Right cardiac atrium (tissue), 5 donors: Measurements from ENCODE around the gene KLK12. TPM values are rescaled to one million over a fixed set of nuclear protein-coding genes. Genes with fewer than 3 reads are reported as not detected.
"Not testable (repeated sequence)": the region's sequence is repeated elsewhere in the genome, so short reads cannot be mapped to it uniquely, and the experiment has no call there.

Experiments used
- ATAC-seq, 2 donors: fragments of 200-7000 bp; cut with Tn5 transposase; one replicate each; pipeline versions ENCODE4 v1.8.0 to v1.9.1; 2020; ENCODE audit warnings: moderate library complexity in 2 of 2, mild to moderate bottlenecking in 1 of 2
- DNase-seq, 3 donors: peaks; one replicate each; pipeline ENCODE4 v3.0.0-alpha.2; 2020
- H3K27ac ChIP-seq: one replicate; pipeline ENCODE4 v1.5.1; 2013; ENCODE audit warnings: mild to moderate bottlenecking, low read length, control low read depth, moderate library complexity
- H3K27me3 ChIP-seq: one replicate; pipeline ENCODE4 v1.6.1; 2013; ENCODE audit not compliant: control insufficient read depth, insufficient read depth
- H3K4me1 ChIP-seq: one replicate; pipeline ENCODE4 v1.6.1; 2013; ENCODE audit warnings: low read length; ENCODE audit not compliant: control insufficient read depth, insufficient read depth
- H3K4me3 ChIP-seq: one replicate; pipeline ENCODE4 v1.5.1; 2013; ENCODE audit warnings: low read length, control low read depth
- H3K9me3 ChIP-seq: one replicate; pipeline ENCODE4 v1.6.1; 2013; ENCODE audit warnings: low read length; ENCODE audit not compliant: control insufficient read depth
- WGBS: extraction: QIAGEN DNeasy Blood & Tissue Kit; methylation state at CpG from one replicate; pipeline ENCODE4 v1.1.7; 2013; 5-methylcytosine and 5-hydroxymethylcytosine counted together
- intact Hi-C, 4 donors: fragments of 100-400 bp; cut with DNase I; formaldehyde crosslinking; loops; one replicate each; pipeline versions ENCODE4 v1.11.0 to v1.14.0; 2022 to 2023
- polyA plus RNA-seq: library from polyadenylated mRNA; stranded (reverse); fragments of 200-250 nt; gene quantifications from one replicate; pipeline ENCODE4 v1.2.3, GENCODE V29; 2013
- total RNA-seq, 4 donors: library from RNA; stranded (reverse); fragmentation: NEBNext Ultra II Directional; extraction: Animal tissue kit (Norgen Biotek cat#: 25700); gene quantifications; one replicate each; pipeline ENCODE4 v1.2.1, GENCODE V29; 2021
- donor health status: healthy with polysubstance abuse.
- donor health status: DM: no; HTN: yes; CAD: no.
- donor health status: DM: no; HTN: no; CAD: no.
- donor health status: DM: no; HTN: yes; CAD: no; lungs with severe emphysema.
- donor health status: DM: yes; HTN: yes; CAD: no.

KLK12 gene
- total and polyA plus RNA-seq, 5 donors, result not detected

DNA sequence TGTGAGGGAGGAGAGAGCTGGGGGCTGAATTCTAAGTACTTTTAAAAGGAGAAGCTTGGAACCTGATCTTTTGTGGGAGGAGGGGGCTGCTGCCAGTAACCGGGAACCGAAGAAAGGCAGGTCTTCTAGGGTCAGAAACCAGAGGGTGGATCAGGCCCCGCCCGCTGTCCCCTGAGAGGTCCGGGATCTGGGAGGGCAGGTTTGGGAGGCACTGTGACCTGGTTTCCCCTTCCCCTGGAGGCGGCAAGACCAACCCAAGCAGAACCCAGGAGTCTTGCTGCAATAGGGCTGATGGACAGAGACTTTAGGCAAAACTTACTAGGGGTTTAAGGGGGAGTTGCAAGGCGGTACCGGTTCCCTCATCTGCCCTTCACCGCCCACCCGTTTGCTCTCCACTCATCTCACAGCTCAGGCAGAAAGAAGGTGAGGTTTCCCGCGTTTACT is 32.7 kb downstream of the KLK12 start:
- intact Hi-C loops, result no loop called here
- 56% methylated on average over 12 of the region's 12 CpGs for WGBS

GRCh38 chr19:51001515-51001914 is 33.3 kb downstream of the KLK12 start, which contains the start of gene KLK8:
TSS of gene KLK8 (minus strand) at chr19:51001604. CDS start at chr19:51001167, 437 bp downstream.
- no peak within 1 kb of the TSS for H3K27ac ChIP-seq
- ATAC-seq (no peak), DNase-seq (no peak)
- H3K9me3 ChIP-seq, result no peaks in the 10 kb centered on the region
- no peaks in the 10 kb centered on the region for H3K4me1 ChIP-seq
- 20% methylated on average over 7 of the region's 7 CpGs for WGBS
- intact Hi-C loops, result no loop called here
- H3K27me3 ChIP-seq, result no peaks in the 10 kb centered on the region
- no peak within 1 kb of the TSS for H3K4me3 ChIP-seq

More for the DNA sequence above, 32.7 kb downstream of the KLK12 start:
- ATAC-seq (no peak), DNase-seq (no peak)
- no peaks in the 10 kb centered on the region for H3K4me1 ChIP-seq
- no peak overlapping the region for H3K27ac ChIP-seq
- no peaks in the 10 kb centered on the region for H3K9me3 ChIP-seq
- H3K27me3 ChIP-seq, result no peaks in the 10 kb centered on the region
- no peak overlapping the region for H3K4me3 ChIP-seq

DNA sequence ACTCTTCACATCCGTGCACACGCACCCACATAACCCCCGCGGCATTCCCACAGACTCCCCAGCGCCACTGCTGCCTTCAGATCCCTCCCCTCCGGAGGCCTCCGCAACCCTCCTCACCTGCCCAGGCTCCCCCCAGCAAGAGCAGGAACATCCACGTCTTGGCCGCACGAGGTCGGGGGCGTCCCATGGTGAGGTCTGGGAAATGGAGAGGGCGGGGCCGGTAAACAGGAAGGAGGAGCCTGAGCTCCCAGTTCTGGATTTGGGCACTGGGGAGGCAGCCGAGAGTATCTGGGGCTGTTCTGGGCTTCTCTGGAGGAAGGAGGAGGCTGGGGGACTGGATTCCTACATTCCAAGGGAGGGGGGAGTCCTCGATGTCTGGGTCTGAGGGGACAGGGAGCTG is 33.8 kb downstream of the KLK12 start:
- no peaks in the 10 kb centered on the region for H3K4me1 ChIP-seq
- no peaks in the 10 kb centered on the region for H3K27me3 ChIP-seq
- no peak overlapping the region for H3K27ac ChIP-seq
- WGBS, result 37% methylated on average over 16 of the region's 16 CpGs
- H3K9me3 ChIP-seq, result no peaks in the 10 kb centered on the region
- DNase-seq (no peak), ATAC-seq (no peak)
- intact Hi-C loops, result no loop called here
- H3K4me3 ChIP-seq, result no peak overlapping the region

DNA sequence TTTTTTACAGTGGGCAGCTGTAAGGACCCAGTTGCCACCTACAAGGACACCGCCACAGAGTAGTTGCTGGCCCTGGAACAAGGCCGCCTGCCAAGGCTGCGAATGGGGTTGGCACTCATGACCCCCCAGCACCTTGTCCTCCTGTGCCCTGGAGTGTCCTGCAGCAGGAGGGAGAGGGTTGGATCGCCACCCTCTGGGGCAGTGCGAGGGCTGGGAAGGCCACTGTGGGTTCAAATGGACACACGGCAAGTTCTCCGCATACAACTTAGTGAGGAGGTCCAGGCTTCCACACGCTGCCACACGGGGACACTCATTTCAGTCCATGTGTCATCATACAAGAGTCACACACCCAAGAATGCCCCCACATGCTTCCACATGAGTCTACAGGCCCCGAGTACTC is 34.4 kb downstream of the KLK12 start:
- DNase-seq, result no peak
- no peak overlapping the region for H3K4me3 ChIP-seq
- intact Hi-C loops, result no loop called here
- 83% methylated on average over 10 of the region's 10 CpGs for WGBS
- no peak overlapping the region for H3K27ac ChIP-seq
- no peaks in the 10 kb centered on the region for H3K9me3 ChIP-seq
- H3K27me3 ChIP-seq, result no peaks in the 10 kb centered on the region
- H3K4me1 ChIP-seq, result no peaks in the 10 kb centered on the region
- no peak for ATAC-seq

DNA sequence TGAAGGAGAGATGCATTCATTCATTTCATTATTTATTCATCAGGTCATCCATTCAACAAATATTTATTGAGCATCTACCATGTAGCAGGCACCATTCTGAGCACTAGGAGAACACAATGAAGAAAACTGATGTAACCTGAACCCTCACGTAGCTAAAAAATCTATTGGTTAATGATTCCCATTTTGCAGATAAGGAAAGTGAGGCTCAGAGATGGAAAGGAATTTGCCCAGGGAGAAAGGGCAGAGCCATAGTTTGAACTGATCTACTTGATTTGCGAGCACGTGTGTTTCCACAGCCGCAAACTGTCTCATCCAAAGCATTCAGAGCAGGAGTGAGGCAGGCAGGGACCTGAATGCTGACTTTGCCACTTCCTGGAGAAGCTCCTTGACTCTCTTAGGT is 36.1 kb downstream of the KLK12 start:
- 75% methylated on average over 4 of the region's 4 CpGs for WGBS
- no peak overlapping the region for H3K4me3 ChIP-seq
- H3K4me1 ChIP-seq, result no peaks in the 10 kb centered on the region
- no peak overlapping the region for H3K27ac ChIP-seq
- H3K9me3 ChIP-seq, result no peaks in the 10 kb centered on the region
- ATAC-seq (no peak), DNase-seq (no peak)
- intact Hi-C loops, result no loop called here
- no peaks in the 10 kb centered on the region for H3K27me3 ChIP-seq

GRCh38 chr19:50998061-50998460 is 36.7 kb downstream of the KLK12 start:
- intact Hi-C loops, result no loop called here
- H3K27me3 ChIP-seq, result no peaks in the 10 kb centered on the region
- no peak overlapping the region for H3K27ac ChIP-seq

GRCh38 chr19:50994129-50994528 is 40.7 kb downstream of the KLK12 start:
- no peaks in the 10 kb centered on the region for H3K9me3 ChIP-seq
- DNase-seq (no peak), ATAC-seq (no peak)
- H3K27me3 ChIP-seq, result no peaks in the 10 kb centered on the region
- WGBS, result 74% methylated on average over 2 of the region's 2 CpGs
- no peak overlapping the region for H3K27ac ChIP-seq
- intact Hi-C loops, result no loop called here
- no peak overlapping the region for H3K4me3 ChIP-seq
- H3K4me1 ChIP-seq, result no peaks in the 10 kb centered on the region

More at GRCh38 chr19:50998061-50998460, 36.7 kb downstream of the KLK12 start:
- H3K4me1 ChIP-seq, result no peaks in the 10 kb centered on the region
- DNase-seq (no peak), ATAC-seq (no peak)
- H3K4me3 ChIP-seq, result no peak overlapping the region
- no peaks in the 10 kb centered on the region for H3K9me3 ChIP-seq
- 65% methylated on average over 5 of the region's 5 CpGs for WGBS

DNA sequence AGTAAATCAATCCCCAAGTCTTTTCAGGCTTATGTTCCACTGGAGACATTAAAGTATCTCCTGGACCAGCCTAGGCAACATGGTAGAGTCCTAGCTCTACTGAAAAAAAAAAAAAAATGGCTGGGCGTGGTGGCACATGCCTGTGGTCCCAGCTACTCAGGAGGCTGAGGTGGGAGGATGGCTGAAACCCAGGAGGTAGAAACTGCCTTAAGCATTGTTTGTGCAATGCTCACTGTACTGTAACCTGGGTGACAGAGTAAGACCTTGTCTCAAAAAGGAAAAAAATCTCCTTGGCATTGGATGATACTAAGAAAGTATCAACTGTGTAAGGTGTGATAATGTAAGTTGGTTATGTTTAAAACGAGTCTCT is 42.2 kb downstream of the KLK12 start:
- H3K27ac ChIP-seq, result no peak overlapping the region
- WGBS, result 72% methylated on average over 2 of the region's 2 CpGs
- ATAC-seq (no peak), DNase-seq (no peak)
- intact Hi-C loops, result no loop called here
- no peaks in the 10 kb centered on the region for H3K4me1 ChIP-seq
- H3K4me3 ChIP-seq, result no peak overlapping the region
- no peaks in the 10 kb centered on the region for H3K9me3 ChIP-seq
- H3K27me3 ChIP-seq, result no peaks in the 10 kb centered on the region

DNA sequence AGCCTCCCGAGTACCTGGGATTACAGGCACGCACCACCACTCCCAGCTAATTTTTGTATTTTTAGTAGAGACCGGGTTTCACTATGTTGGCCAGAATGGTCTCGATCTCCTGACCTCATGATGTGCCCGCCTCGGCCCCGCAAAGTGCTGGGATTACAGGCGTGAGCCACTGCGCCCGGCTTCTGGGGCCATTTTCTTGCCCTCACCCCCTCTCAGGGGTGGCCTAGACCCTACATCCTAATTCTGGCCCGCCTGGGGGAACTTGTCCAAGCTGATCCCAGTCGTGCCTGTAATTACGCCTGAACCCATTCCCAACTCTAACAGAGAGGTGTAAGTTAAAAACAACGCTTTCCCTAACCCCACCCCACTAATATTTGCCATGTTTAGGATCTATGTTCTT is 50.4 kb downstream of the KLK12 start:
- WGBS, result 82% methylated on average over 14 of the region's 14 CpGs

DNA sequence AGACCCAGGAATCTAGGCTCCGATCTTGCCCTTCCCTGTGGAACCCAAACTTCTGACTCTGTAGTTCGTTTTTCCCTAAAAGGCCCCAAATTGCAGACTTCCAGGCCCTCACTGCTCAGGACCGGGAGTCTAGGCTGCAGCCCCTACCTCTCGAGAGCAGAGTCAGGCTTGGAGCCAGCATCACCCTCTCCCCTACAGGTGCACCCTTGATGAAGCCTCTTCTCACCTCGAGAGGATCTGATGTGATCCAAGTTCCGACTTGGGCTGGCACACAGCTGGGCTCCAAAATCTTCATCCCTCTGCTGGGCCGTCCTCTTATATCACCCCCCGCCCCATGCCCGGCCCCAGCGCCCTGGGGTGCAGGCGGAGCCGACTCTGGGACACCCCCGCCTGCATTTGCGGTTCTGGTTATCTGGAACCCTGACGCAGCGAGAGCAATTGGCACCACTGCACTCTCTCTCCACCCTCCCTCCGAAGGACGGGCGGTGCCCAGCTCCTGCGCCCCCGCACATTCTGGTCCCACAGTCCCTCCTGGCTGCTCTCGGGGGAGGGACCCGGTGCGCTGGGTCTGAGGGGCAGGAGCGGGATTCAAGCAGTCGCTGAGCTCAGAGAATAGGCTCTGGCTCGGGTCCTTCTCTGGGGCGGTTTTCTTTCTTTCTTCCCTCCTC is 51.0 kb downstream of the KLK12 start, which contains the start of gene KLK7:
Gene KLK7, minus strand, starts transcription at position 293 of the 668 bp plus-strand sequence. CDS start 1,518 bp downstream, outside the sequence.
- Histone ChIP-seq H3K27ac (no peak within 1 kb of the TSS), H3K27me3 (peaks cover 2% of the 10 kb centered on the region), H3K4me3 (no peak within 1 kb of the TSS), H3K9me3 (no peaks in the 10 kb centered on the region), H3K4me1 (no peaks in the 10 kb centered on the region)
- intact Hi-C loops, result no loop called here
- 20% methylated on average over 28 of the region's 28 CpGs for WGBS
- no peak for DNase-seq
- no peak for ATAC-seq

More for the DNA sequence above, 50.4 kb downstream of the KLK12 start:
- H3K27me3 ChIP-seq, H3K27ac ChIP-seq, H3K4me3 ChIP-seq, DNase-seq, intact Hi-C loops, H3K4me1 ChIP-seq, ATAC-seq, H3K9me3 ChIP-seq: not testable (repeated sequence)

DNA sequence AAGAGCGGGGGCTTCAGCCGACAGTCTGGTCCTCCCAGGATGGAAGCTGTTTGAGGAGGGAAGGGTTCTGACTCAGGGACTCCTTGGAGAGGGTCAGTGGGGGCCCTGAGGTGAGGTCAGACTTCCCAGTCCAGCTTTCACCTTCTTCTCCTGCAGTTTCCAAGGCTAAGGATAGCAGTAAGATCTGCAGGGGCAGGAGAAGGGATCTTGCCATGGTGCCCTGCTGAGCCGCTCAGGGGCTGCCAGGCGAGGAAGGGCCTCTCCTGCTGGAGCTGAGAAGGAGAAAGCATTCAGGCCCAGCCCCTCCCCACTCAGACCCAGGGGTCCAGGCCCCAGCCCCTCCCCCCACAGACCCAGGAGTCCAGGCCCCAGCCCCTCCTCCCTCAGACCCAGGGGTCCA is 52.6 kb downstream of the KLK12 start:
- 74% methylated on average over 4 of the region's 4 CpGs for WGBS
- DNase-seq (no peak), ATAC-seq (no peak)
- H3K4me1 ChIP-seq, result no peaks in the 10 kb centered on the region
- H3K27me3 ChIP-seq, result peaks cover 2% of the 10 kb centered on the region
- no peaks in the 10 kb centered on the region for H3K9me3 ChIP-seq
- intact Hi-C loops, result no loop called here
- no peak overlapping the region for H3K27ac ChIP-seq
- H3K4me3 ChIP-seq, result no peak overlapping the region
